GM21723 (cell line): ENCODE data around the gene PTPRF.

Experiments
- ATAC-seq: cut with Tn5 transposase; IDR thresholded peaks from one replicate; pipeline ENCODE4 v1.9.1; 2021; ENCODE audit warnings: mild to moderate bottlenecking, moderate library complexity; ENCODE audit not compliant: unreplicated experiment

Gene PTPRF

GRCh38 chr1:43576521-43576920, 45.8 kb downstream of the PTPRF start:
- ATAC-seq: no peak

GRCh38 chr1:43577655-43578542, 47.2 kb downstream of the PTPRF start:
- ATAC-seq: no peak

GRCh38 chr1:43580039-43580438, 49.4 kb downstream of the PTPRF start:
- ATAC-seq: no peak

DNA sequence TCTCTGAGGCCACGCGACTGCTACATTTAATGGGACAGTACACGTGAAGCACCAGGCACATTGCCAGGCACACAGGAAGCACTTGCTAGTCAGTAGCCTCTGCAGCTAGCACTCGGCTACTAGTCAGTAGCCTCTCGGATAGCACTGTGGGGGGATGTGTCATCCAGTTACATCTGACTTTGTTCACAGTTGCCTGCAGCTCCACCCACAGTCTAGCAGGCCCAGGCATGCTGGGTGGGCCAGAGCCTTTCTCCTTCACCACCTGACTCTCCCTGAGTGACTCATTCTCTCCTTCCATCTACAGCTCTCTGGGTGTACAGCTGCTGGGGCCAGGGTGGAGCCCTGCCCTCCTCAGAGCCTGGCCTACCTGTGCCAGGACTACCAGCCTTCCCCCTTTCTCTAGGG, 51.5 kb downstream of the PTPRF start:
- no peak for ATAC-seq

GRCh38 chr1:43583058-43583457, 52.4 kb downstream of the PTPRF start:
- no peak for ATAC-seq

DNA sequence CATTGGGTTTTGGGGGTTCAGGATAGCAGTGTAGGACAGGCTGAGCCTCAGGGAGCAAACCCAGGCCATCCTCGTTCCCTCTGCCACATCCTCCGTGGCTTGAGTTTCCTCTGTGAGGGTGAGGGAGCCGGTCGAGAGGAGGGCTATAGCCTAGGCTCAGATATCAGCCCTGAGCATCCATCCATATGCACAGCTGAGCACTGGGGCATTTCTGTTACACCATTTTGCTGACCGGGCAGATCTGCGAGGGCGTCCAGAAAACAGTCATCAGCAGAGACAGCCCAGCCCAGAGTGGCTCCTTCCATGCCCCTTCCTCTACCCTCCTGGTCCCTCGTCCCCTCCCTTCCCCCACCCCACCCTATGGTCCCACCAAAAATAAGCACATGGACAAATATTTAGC, 53.5 kb downstream of the PTPRF start:
- ATAC-seq: no peak

GRCh38 chr1:43585557-43585956, 54.9 kb downstream of the PTPRF start:
- no peak for ATAC-seq

DNA sequence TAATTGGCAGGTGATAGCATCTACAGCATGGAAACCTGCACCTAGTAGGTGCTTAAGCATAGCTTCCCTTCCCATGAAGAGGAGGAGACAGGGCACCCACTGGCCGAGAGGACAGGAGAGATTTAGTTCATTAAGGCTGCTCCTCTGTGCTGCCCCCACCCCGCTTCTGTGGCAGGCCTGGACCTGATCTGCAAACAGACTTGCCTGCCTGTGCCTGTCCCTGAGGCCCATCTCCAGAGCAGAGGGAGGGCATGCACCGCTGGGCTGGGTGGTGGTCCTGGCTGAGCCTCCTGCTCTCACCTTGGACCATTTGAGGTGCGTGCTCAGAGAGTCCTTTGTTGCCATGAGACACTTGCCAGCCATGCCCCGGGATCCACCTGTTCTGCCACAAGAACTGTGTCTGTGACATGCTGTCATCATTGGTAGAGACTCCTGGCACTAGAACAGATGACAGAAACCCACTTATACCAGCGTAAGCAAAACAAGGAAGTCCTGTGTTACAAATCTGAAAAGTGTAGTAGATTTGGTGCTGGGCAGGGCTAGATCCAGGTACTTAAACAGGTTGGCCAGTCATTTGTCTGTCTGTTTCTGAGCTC, 55.6 kb downstream of the PTPRF start:
- no peak for ATAC-seq

DNA sequence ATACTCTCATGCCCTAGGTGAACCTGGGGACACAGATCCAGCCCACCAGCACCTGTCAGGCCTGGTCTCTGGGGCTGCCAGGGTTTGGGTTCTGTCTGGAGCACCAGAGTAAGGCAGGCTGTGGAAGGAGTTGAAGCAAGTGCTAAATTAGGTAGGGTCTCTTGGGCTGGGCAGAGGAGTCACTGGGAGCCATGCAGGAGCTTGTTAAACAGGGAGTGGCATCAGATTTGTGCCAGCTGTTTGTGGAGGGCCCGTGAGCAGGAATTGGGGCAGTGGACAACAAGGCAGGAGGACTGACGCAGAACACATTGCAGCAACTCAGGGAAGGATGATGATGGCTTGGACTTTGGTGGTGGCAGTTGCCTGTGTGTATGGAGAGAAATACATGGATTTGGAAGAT, 56.3 kb downstream of the PTPRF start:
- ATAC-seq: no peak

DNA sequence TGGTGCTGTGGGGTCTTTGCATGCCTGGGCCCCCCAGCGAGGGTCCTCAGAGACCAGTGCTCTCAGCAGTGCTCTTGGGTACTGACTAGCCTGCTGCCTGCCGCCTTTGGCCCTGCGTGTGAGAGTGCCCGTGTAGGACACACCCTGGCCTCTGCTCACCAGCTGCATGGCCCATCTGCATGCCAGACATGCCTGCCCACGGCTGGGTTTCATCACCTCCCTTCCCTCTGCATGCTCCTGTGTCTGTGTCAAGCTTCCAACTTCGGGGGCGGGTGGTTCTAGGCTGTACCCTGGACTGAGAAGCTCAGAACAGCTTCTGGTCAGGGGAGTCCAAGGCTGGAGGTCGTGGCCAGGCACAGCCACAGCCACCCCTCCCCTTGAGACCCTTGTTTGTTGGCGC, 56.9 kb downstream of the PTPRF start:
- no peak for ATAC-seq

GRCh38 chr1:43588592-43588991, 57.9 kb downstream of the PTPRF start:
- ATAC-seq: no peak

- no peak for ATAC-seq
Observed at GRCh38 chr1:43590388-43590925, 59.8 kb downstream of the PTPRF start.

DNA sequence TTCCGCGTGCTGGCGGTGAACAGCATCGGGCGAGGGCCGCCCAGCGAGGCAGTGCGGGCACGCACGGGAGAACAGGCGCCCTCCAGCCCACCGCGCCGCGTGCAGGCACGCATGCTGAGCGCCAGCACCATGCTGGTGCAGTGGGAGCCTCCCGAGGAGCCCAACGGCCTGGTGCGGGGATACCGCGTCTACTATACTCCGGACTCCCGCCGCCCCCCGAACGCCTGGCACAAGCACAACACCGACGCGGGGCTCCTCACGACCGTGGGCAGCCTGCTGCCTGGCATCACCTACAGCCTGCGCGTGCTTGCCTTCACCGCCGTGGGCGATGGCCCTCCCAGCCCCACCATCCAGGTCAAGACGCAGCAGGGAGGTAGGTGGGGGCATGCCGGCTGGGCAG, 60.5 kb downstream of the PTPRF start:
- ATAC-seq: no peak

DNA sequence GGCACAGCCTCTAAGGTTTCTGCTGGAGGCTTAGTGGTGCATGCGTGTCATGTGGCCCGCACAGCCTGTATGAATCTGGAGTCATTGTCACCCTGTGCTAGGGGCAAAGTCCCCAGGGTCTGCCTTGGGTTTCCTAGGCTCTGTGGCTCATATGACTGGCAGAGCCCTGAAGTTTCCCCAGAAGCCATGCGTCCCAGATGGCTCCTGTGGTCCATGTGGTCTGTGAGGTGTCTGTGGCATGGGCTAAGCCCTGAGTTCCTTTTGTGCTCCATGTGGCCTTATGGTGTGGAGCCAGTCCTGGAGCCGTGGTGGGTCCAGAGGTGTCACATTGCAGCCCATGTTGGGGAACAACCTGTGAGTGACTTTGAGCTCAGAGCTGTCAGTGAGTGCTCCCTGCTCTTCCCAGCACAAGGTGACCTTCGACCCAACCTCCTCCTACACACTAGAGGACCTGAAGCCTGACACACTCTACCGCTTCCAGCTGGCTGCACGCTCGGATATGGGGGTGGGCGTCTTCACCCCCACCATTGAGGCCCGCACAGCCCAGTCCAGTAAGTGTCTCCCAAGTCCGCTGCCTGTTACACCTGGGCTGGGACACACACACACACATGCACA, 61.5 kb downstream of the PTPRF start:
- no peak for ATAC-seq

DNA sequence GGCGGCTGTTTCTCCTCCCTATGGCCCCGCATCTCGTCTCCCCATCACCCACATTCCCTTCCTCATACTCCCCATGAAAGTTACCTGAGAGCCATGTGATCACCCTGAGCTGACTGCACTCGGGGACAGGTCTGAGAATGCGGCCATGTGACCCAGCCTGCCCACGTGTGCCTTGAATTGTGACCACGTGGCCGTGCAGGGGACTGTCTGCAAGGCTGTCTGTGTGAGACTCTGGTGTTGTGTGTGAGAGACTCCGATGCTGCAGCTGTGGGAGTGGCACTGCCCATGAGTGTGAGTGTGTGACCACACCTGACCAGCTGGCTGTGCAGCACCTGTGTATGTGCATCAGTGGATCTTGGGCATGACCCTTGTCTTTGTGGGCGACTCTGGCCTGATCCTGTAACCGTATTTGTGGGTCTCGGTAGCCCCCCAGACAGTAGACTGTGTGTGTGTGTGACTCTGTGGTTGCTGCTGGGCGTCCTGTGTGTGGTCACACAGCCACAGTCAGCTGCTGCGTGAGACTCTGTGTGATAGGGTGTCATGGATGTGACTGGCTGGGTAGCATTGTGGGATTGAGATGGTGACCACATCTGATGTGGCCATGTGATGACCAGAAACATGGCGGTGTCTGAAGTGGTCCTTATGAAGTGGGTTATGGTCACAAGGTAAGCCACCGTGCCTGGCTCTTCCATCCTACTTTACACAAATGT, 62.4 kb downstream of the PTPRF start:
- ATAC-seq: no peak

GRCh38 chr1:43596579-43596978, 65.9 kb downstream of the PTPRF start:
- no peak for ATAC-seq

- ATAC-seq: no peak
Observed at GRCh38 chr1:43597028-43597427, 66.3 kb downstream of the PTPRF start.

DNA sequence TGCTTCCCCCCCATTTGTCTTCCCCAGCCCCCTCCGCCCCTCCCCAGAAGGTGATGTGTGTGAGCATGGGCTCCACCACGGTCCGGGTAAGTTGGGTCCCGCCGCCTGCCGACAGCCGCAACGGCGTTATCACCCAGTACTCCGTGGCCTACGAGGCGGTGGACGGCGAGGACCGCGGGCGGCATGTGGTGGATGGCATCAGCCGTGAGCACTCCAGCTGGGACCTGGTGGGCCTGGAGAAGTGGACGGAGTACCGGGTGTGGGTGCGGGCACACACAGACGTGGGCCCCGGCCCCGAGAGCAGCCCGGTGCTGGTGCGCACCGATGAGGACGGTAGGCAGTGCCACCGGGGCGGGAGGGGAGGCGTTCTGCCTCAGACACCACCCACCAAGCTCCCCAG, 67.0 kb downstream of the PTPRF start:
- ATAC-seq: no peak

GRCh38 chr1:43598622-43599021, 67.9 kb downstream of the PTPRF start:
- ATAC-seq: no peak

GRCh38 chr1:43600033-43601020, 69.6 kb downstream of the PTPRF start:
- ATAC-seq: no peak
